GM12865 (cell line): Measurements from ENCODE around the gene TOX2.

ENCODE experiments used
- DNase-seq: peaks from one replicate; pipeline ENCODE4 v3.0.0; 2010; ENCODE audit warnings: low read depth
- H3K4me3 ChIP-seq: 2 replicates; pipeline ENCODE4 v1.5.1; 2011; ENCODE audit warnings: mild to moderate bottlenecking, low read depth, low read length, control low read depth
- TF ChIP-seq, protein P1 (sequence below): IDR thresholded peaks from 2 replicates; pipeline ENCODE4 v1.5.1; 2011; ENCODE audit warnings: low read length, control low read depth, low read depth, inconsistent platforms; ENCODE audit not compliant: insufficient read depth; ENCODE audit errors: missing control alignments

Gene TOX2

DNA sequence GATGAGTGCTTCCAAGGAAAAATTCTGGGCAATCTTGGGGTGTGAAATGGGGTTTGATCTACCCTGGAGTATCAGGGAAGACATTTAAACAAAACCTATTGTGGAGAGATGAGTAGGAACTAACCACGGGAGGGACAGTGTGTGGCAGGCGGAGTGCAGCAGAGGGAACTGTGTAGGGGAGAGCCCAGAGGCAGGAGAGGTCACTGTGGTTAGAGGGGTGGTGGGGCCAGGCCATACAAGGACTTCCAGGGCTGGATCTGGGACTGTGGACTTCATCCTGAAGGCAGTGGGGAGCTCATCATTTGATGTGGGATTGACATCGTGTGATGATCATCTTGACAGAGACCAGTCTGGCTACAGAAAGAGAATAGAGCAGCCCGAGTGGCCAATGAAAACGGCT is 89.0 kb downstream of the TOX2 start:
- H3K4me3 ChIP-seq = no peak overlapping the region
- no peak for DNase-seq
- TF ChIP-seq, protein P1, sequence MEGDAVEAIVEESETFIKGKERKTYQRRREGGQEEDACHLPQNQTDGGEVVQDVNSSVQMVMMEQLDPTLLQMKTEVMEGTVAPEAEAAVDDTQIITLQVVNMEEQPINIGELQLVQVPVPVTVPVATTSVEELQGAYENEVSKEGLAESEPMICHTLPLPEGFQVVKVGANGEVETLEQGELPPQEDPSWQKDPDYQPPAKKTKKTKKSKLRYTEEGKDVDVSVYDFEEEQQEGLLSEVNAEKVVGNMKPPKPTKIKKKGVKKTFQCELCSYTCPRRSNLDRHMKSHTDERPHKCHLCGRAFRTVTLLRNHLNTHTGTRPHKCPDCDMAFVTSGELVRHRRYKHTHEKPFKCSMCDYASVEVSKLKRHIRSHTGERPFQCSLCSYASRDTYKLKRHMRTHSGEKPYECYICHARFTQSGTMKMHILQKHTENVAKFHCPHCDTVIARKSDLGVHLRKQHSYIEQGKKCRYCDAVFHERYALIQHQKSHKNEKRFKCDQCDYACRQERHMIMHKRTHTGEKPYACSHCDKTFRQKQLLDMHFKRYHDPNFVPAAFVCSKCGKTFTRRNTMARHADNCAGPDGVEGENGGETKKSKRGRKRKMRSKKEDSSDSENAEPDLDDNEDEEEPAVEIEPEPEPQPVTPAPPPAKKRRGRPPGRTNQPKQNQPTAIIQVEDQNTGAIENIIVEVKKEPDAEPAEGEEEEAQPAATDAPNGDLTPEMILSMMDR = no peak

DNA sequence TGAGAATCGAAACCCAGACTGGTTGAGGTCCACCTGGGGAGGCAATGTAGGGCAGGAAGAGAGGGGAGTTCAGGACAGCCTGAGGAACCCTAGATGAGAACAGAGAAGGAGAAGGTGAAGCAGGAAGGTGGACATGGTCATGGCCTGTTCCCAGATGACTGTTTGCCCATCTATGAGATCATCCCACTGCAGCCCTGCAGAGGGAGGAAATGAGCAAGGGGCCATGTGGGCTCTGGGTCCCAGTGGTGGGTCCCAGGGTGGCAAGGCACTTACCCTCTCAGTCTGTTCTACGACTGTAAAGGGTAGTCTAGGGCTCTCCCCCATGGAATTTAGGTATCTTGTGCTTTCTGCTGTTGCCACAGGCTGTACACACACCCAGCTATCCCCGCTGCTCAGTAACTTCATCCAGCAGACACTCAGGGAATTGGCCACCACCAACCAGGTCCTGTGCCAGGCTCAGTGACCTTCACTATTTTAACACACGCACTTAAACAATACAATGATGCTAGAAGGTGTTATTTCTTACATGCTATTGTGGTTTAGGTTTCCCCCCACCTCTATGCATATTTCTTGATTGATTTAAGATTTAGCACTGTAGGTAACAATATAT is 89.8 kb downstream of the TOX2 start:
- H3K4me3 ChIP-seq = no peak overlapping the region
- DNase-seq = no peak
- TF ChIP-seq, protein P1 = no peak

DNA sequence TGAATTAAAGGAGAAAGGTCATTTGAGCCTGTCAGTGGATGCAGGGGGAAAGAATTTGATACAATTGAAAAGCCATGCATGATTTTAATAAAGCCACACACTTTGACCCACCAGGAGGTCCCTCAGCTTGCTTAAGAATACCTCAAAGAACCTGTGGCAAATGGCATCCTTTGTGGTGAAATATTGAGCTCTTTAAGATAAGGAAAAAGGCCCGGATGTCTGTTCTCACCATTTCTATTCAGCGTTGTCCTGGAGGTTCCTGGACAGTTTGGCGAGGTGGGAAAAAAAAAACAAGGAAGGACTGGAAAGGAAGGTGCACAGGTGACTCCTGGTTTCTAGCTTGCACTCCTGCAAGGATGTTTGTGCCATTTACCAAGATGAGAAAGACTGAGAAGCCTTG is 91.0 kb downstream of the TOX2 start:
- TF ChIP-seq, protein P1 = no peak
- no peak for DNase-seq
- no peak overlapping the region for H3K4me3 ChIP-seq

DNA sequence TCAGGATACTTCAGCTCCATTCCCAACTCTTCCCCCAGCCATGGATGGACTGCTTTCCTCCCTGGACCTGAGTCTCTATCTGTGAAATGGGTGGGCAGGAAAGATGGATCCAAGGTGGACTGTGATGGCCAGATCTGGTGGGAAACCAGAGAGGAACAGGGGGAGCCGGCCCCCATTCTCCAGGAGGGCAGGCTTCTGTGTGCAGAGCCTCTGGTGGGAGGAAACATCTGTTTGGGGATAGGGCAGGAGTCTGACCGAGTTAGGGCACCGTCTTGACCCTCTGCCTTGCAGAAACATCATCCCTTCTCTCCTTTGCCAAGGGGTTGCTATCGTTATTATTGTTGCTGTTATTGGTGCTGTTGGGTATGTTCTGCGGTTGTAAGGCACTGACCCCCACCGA is 91.5 kb downstream of the TOX2 start:
- TF ChIP-seq, protein P1 = no peak
- no peak overlapping the region for H3K4me3 ChIP-seq
- DNase-seq = no peak

DNA sequence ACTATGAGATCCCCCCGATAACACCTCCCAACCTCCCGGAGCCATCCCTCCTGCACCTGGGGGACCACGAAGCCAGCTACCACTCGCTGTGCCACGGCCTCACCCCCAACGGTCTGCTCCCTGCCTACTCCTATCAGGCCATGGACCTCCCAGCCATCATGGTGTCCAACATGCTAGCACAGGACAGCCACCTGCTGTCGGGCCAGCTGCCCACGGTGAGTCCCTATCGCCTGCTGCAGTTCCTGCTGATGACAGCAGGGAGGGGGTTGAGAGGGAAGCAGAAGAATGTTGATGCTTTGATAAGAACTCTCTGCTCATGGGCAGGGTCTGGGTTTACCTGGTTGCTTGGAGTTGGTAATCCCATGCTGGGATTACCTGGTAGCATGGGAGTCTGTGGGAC is 91.9 kb downstream of the TOX2 start:
- TF ChIP-seq, protein P1 = no peak
- DNase-seq = no peak

DNA sequence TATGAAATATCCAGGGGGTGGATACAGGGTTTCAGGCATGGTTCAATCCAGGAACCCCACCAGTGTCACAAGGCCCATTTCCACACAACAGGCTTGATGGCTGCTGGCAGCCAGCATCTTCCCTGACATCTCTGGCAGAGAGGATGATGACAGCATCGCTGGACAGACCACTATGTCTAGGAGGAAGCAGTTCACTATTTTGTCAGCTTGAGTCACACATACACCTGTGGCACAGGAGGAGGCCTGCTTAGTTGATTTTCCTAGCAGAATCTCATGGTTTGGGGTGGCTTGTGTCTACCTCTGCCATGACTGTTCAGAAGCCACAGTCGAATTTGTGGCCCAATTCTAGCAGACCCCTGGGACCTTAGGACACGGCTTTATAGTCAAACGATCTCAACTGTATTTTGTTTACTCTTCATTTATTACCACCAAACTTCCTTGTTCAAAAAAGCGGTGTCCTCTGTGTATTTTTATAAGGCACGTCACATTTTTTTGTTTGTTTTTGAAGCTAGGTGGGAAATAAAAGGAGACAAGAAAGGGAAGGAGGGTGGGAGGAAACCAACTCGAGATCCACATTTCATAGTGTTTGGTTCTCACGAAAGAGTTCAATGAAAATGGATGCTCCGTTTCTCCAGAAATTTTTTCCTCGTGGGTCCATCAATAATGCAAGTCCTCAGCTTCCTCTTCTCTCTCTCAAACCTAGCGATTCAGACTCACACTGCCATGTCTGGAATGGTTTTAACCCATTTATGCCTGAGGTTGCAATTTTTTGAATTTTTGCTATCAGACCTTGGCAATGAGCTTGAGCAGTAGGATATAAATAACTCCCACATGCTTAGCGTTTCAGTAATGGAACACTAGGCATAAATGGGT is 94.4 kb downstream of the TOX2 start:
- TF ChIP-seq, protein P1 = no peak
- no peak for DNase-seq
- no peak overlapping the region for H3K4me3 ChIP-seq

More for the DNA sequence above, 91.9 kb downstream of the TOX2 start:
- H3K4me3 ChIP-seq = no peak overlapping the region
